RWPE2 (cell line): ENCODE results near the gene LEP.
A peak's percentile ranks its signal among the peaks of the same experiment; 100 is the strongest.
"Not testable (repeated sequence)": the region's sequence is repeated elsewhere in the genome, so short reads cannot be mapped to it uniquely, and the experiment has no call there.

Source experiments
- ATAC-seq: fragments of 200-7000 bp; cut with Tn5 transposase; 3 replicates; pipeline ENCODE4 v1.9.1; 2021; ENCODE audit warnings: low read depth
- DNase-seq: peaks from one replicate; pipeline ENCODE4 v3.0.0-alpha.2; 2020; ENCODE audit warnings: low spot score
- H3K27ac ChIP-seq: fragments of 450-650 bp; 2 replicates; pipeline ENCODE4 v1.5.1; 2017; ENCODE audit warnings: mild to moderate bottlenecking; ENCODE audit not compliant: poor library complexity, severe bottlenecking
- H3K27me3 ChIP-seq: fragments of 250-450 bp; sonication (Bioruptor Pico); 2 replicates; pipeline ENCODE4 v1.5.1; 2021; ENCODE audit warnings: mild to moderate bottlenecking, moderate library complexity; ENCODE audit not compliant: insufficient read depth, poor library complexity, severe bottlenecking
- H3K36me3 ChIP-seq: fragments of 250-450 bp; sonication (Bioruptor Pico); 2 replicates; pipeline ENCODE4 v1.5.1; 2020; ENCODE audit warnings: low read depth, mild to moderate bottlenecking, moderate library complexity
- H3K4me1 ChIP-seq: fragments of 250-450 bp; sonication (Bioruptor Pico); 2 replicates; pipeline ENCODE4 v1.5.1; 2021; ENCODE audit warnings: mild to moderate bottlenecking, moderate library complexity; ENCODE audit not compliant: insufficient read depth, poor library complexity, severe bottlenecking
- H3K4me3 ChIP-seq: fragments of 250-450 bp; sonication (Bioruptor Pico); 2 replicates; pipeline ENCODE4 v1.5.1; 2021; ENCODE audit warnings: mild to moderate bottlenecking, moderate library complexity; ENCODE audit not compliant: severe bottlenecking
- H3K9me3 ChIP-seq: fragments of 250-450 bp; sonication (Bioruptor Pico); 2 replicates; pipeline ENCODE4 v1.5.1; 2021; ENCODE audit warnings: mild to moderate bottlenecking, moderate library complexity; ENCODE audit not compliant: severe bottlenecking
- TF ChIP-seq, protein P1 (sequence below): fragments of 450-650 bp; IDR thresholded peaks from one replicate; pipeline ENCODE4 v1.5.1; 2017; ENCODE audit warnings: mild to moderate bottlenecking, moderate library complexity; ENCODE audit not compliant: poor library complexity, severe bottlenecking

LEP gene

GRCh38 chr7:128233471-128233870 is 7.6 kb upstream of the LEP start:
- no peak for DNase-seq
- TF ChIP-seq, protein P1, sequence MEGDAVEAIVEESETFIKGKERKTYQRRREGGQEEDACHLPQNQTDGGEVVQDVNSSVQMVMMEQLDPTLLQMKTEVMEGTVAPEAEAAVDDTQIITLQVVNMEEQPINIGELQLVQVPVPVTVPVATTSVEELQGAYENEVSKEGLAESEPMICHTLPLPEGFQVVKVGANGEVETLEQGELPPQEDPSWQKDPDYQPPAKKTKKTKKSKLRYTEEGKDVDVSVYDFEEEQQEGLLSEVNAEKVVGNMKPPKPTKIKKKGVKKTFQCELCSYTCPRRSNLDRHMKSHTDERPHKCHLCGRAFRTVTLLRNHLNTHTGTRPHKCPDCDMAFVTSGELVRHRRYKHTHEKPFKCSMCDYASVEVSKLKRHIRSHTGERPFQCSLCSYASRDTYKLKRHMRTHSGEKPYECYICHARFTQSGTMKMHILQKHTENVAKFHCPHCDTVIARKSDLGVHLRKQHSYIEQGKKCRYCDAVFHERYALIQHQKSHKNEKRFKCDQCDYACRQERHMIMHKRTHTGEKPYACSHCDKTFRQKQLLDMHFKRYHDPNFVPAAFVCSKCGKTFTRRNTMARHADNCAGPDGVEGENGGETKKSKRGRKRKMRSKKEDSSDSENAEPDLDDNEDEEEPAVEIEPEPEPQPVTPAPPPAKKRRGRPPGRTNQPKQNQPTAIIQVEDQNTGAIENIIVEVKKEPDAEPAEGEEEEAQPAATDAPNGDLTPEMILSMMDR: no peak
- ATAC-seq: no peak
- Histone ChIP-seq H3K36me3 (no peaks in the 10 kb centered on the region), H3K27me3 (no peaks in the 10 kb centered on the region), H3K9me3 (no peaks in the 10 kb centered on the region), H3K27ac (no peak overlapping the region), H3K4me3 (no peak overlapping the region), H3K4me1 (peaks cover 10% of the 10 kb centered on the region)

- DNase-seq: no peak
- TF ChIP-seq, protein P1: no peak
- Histone ChIP-seq H3K4me3 (no peak overlapping the region), H3K27ac (no peak overlapping the region), H3K4me1 (peaks cover 10% of the 10 kb centered on the region), H3K27me3 (no peaks in the 10 kb centered on the region), H3K36me3 (no peaks in the 10 kb centered on the region), H3K9me3 (no peaks in the 10 kb centered on the region)
- no peak for ATAC-seq
Measured at GRCh38 chr7:128234476-128235026, 6.5 kb upstream of the LEP start.

DNA sequence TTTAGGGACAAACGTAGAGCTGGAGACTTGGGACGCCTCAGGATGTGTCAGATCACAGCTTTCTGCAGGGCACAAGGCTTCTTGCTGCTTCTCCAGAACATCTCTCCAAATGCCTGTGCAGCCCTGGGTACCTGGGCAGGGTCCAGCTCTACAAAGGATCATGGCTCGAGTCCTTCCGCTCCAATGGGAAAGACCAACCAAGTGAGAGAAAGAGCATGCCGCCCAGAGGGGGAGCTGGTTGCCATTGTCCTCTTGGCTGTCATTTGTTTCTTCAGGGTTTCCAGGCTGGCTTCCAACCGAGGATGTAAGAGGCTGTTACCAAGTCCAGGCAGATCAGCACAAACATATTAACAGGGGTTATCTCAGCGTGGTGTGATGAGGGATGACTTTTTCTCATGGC is 5.6 kb upstream of the LEP start:
- Histone ChIP-seq H3K4me1 (peaks cover 10% of the 10 kb centered on the region), H3K27me3 (no peaks in the 10 kb centered on the region), H3K4me3 (no peak overlapping the region), H3K36me3 (no peaks in the 10 kb centered on the region), H3K27ac (no peak overlapping the region), H3K9me3 (peaks cover 3% of the 10 kb centered on the region)
- DNase-seq (no peak), ATAC-seq (no peak)
- TF ChIP-seq, protein P1: no peak

- peaks cover 10% of the 10 kb centered on the region for H3K4me1 ChIP-seq
- H3K27ac ChIP-seq: peak overlapping the region; percentile 53
- TF ChIP-seq, protein P1: no peak
- no peak for DNase-seq
- H3K36me3 ChIP-seq: no peaks in the 10 kb centered on the region
- H3K9me3 ChIP-seq: peaks cover 3% of the 10 kb centered on the region
- no peaks in the 10 kb centered on the region for H3K27me3 ChIP-seq
- ATAC-seq: peak; percentile 94
- no peak overlapping the region for H3K4me3 ChIP-seq
Measured at GRCh38 chr7:128236924-128237586, 4.0 kb upstream of the LEP start.

DNA sequence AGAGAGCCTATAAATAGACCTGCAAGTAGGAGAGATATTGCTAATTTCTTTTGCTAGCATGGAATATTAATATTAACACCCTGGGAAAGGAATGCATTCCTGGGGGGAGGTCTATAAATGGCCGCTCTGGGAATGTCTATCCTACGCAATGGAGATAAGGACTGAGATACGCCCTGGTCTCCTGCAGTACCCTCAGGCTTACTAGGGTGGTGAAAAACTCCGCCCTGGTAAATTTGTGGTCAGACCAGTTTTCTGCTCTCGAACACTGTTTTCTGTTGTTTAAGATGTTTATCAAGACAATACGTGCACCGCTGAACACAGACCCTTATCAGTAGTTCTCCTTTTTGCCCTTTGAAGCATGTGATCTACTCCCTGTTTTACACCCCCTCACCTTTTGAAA is 1.9 kb upstream of the LEP start:
- DNase-seq, H3K27me3 ChIP-seq, H3K36me3 ChIP-seq, H3K9me3 ChIP-seq, ATAC-seq, H3K27ac ChIP-seq, H3K4me3 ChIP-seq: not testable (repeated sequence)
- peaks cover 10% of the 10 kb centered on the region for H3K4me1 ChIP-seq
